Progenitor cell of endocrine pancreas (in vitro differentiated cells): Measurements from ENCODE around the gene FCHSD2. TPM values are rescaled to one million over a fixed set of nuclear protein-coding genes. Genes with fewer than 3 reads are reported as not detected.

Source experiments
- DNase-seq: peaks from one replicate; pipeline ENCODE4 v3.0.0; 2021; ENCODE audit warnings: low spot score; ENCODE audit not compliant: unreplicated experiment
- H3K27ac Mint-ChIP-seq: 2 replicates; pipeline ENCODE4 v1.8.0; 2021; ENCODE audit warnings: mild to moderate bottlenecking, moderate library complexity, mixed read lengths
- H3K27me3 Mint-ChIP-seq: 2 replicates; pipeline ENCODE4 v1.8.0; 2021; ENCODE audit warnings: mixed read lengths
- H3K36me3 Mint-ChIP-seq: 2 replicates; pipeline ENCODE4 v1.8.0; 2022; ENCODE audit warnings: mixed read lengths; ENCODE audit not compliant: insufficient read depth
- H3K4me1 Mint-ChIP-seq: 2 replicates; pipeline ENCODE4 v1.8.0; 2021; ENCODE audit warnings: low read depth, mixed read lengths
- H3K4me3 Mint-ChIP-seq: 2 replicates; pipeline ENCODE4 v1.8.0; 2021; ENCODE audit warnings: low read depth, mild to moderate bottlenecking, moderate library complexity, mixed read lengths
- H3K9me3 Mint-ChIP-seq: 2 replicates; pipeline ENCODE4 v1.8.0; 2021; ENCODE audit warnings: low read depth, mixed read lengths
- total RNA-seq: library from RNA; stranded (reverse); gene quantifications from 2 replicates; pipeline ENCODE4 v1.2.1, GENCODE V29; 2021
- TF ChIP-seq, protein P1 (sequence below): fragments of 200-600 bp; sonication (generic); IDR thresholded peaks from one replicate; pipeline ENCODE4 v1.5.0; 2021; ENCODE audit warnings: antibody characterized with exemption, mild to moderate bottlenecking; ENCODE audit not compliant: unreplicated experiment

The FCHSD2 gene
- total RNA-seq, 1 donor from 2014 or later = 35.4 TPM

DNA sequence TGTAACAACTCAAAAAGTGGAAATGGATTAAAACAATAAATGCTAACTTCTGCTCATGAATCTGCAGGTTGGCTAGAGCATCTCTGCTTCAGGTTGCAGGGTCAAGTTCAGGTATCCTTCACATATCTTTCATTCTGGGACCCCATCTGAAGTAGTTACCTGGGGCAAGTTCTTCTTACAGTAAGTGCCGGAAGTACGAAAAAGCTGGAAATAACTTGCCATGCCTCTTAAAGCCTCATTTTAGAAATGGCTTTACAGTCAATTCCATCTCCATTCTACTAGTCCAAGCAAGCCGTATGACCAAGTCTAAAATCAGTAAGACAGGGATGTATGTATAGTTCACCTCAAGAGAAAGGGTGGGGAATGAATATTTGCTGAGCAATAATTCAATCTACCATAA is 93.7 kb downstream of the FCHSD2 start:
- no peaks in the 10 kb centered on the region for H3K27me3 Mint-ChIP-seq

DNA sequence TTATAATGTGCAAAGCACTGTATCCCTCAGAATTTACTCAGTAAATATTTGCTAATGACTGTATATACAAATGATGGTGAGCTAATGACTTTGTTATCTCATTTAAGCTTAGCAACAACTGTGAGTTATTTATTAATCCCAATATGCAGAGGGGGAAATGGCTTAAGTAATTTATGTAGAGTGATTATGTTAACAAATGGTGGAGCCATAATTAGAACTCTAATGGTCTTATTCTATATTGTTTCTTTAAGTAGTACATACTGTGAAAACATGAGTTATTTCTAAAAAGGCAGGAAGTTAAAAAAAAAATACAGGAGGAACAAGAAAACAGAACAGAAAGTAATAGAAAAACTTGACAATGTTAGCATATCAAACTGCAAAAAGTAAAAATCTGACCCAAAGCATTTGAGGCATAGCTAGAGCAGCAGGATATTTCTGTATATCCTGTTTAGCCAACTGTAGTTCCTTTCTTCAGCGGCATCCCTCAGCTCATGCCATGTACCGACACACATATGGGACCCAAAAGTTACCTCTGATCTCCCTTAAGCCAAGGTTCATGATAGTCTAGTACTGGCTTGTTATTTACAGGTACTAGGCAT is 94.2 kb downstream of the FCHSD2 start:
- no peak overlapping the region for H3K4me3 Mint-ChIP-seq
- H3K27me3 Mint-ChIP-seq = no peaks in the 10 kb centered on the region
- no peaks in the 10 kb centered on the region for H3K36me3 Mint-ChIP-seq
- no peak overlapping the region for H3K27ac Mint-ChIP-seq
- TF ChIP-seq, protein P1, sequence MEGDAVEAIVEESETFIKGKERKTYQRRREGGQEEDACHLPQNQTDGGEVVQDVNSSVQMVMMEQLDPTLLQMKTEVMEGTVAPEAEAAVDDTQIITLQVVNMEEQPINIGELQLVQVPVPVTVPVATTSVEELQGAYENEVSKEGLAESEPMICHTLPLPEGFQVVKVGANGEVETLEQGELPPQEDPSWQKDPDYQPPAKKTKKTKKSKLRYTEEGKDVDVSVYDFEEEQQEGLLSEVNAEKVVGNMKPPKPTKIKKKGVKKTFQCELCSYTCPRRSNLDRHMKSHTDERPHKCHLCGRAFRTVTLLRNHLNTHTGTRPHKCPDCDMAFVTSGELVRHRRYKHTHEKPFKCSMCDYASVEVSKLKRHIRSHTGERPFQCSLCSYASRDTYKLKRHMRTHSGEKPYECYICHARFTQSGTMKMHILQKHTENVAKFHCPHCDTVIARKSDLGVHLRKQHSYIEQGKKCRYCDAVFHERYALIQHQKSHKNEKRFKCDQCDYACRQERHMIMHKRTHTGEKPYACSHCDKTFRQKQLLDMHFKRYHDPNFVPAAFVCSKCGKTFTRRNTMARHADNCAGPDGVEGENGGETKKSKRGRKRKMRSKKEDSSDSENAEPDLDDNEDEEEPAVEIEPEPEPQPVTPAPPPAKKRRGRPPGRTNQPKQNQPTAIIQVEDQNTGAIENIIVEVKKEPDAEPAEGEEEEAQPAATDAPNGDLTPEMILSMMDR = no peak
- no peaks in the 10 kb centered on the region for H3K9me3 Mint-ChIP-seq
- DNase-seq = no peak
- H3K4me1 Mint-ChIP-seq = peaks cover 25% of the 10 kb centered on the region

More for the DNA sequence above, 93.7 kb downstream of the FCHSD2 start:
- Mint-ChIP-seq H3K36me3 (no peaks in the 10 kb centered on the region), H3K4me1 (peaks cover 25% of the 10 kb centered on the region), H3K4me3 (no peak overlapping the region), H3K9me3 (no peaks in the 10 kb centered on the region), H3K27ac (no peak overlapping the region)
- DNase-seq = no peak
- TF ChIP-seq, protein P1 = no peak

DNA sequence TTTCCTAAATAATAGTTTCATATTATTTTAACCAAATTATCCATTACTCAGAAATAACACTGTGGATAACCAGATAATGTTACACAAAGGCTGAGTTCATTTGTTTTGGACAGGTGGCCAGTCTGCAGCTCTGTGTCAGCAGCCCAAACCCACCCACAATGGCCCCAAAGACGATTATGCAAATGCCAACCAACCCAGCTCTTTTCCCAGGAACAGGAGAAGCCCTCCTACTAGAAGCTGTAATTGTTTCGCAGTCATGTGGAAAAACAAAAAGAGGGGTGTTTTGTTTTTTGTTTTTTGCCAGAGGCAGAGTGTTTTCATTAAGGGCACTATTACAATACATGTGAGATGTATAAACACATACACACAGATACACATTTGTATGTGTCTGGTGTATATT is 102.1 kb downstream of the FCHSD2 start:
- no peak for DNase-seq
- H3K27me3 Mint-ChIP-seq = no peaks in the 10 kb centered on the region

DNA sequence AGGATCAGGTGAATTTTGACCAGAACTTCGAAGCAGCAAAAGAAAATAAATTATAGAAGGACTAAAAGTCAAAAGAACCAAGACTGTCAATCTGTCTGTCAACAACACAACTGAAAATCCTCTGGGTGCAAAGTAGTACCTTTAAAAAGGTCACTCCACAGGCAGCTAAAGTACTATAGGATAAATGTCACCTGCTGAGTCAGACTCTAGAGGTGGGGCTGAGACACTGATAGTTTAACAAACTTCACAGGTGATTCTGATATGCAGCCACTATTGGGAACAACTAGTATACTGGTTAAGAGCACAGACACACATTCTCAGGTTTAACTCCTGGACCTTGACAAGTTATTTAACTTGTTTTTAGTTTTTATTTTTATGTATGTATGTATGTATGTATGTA is 107.3 kb downstream of the FCHSD2 start:
- H3K27ac Mint-ChIP-seq = no peak overlapping the region

More for the DNA sequence above, 102.1 kb downstream of the FCHSD2 start:
- Mint-ChIP-seq H3K36me3 (peaks cover 10% of the 10 kb centered on the region), H3K27ac (no peak overlapping the region), H3K4me1 (no peaks in the 10 kb centered on the region), H3K9me3 (peaks cover 6% of the 10 kb centered on the region), H3K4me3 (no peak overlapping the region)
- TF ChIP-seq, protein P1 = no peak

DNA sequence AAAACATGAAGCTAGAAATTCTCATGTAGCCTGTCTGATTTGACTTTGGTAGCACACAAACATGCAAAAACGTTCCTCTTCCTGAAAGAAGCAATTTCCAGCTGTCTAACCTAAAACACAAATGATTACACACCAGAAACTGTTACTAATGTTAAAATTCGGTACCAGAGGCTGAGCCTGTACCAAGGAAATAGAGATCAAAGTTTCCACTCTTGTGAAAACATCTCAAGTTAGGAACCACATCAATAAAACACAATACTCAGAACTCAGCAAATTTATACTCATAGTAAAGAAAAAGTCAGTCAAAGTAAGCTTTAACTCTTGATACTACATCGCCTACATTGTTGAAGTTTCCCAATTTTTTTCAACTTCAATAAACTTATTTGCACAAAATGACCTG is 107.8 kb downstream of the FCHSD2 start:
- H3K27me3 Mint-ChIP-seq = no peaks in the 10 kb centered on the region
- TF ChIP-seq, protein P1 = no peak
- no peak overlapping the region for H3K27ac Mint-ChIP-seq
- H3K4me3 Mint-ChIP-seq = no peak overlapping the region
- no peak for DNase-seq
- H3K9me3 Mint-ChIP-seq = peaks cover 5% of the 10 kb centered on the region
- peaks cover 3% of the 10 kb centered on the region for H3K36me3 Mint-ChIP-seq
- peaks cover 1% of the 10 kb centered on the region for H3K4me1 Mint-ChIP-seq

More for the DNA sequence above, 107.3 kb downstream of the FCHSD2 start:
- H3K4me3 Mint-ChIP-seq = no peak overlapping the region
- peaks cover under 1% of the 10 kb centered on the region for H3K9me3 Mint-ChIP-seq
- H3K4me1 Mint-ChIP-seq = peaks cover 1% of the 10 kb centered on the region
- DNase-seq = no peak
- peaks cover 3% of the 10 kb centered on the region for H3K36me3 Mint-ChIP-seq
- H3K27me3 Mint-ChIP-seq = no peaks in the 10 kb centered on the region
- TF ChIP-seq, protein P1 = no peak
